B cell (primary cell): ENCODE measurements around the gene DCDC2C. TPM values are rescaled to one million over a fixed set of nuclear protein-coding genes. Genes with fewer than 3 reads are reported as not detected.

Experiments
- ATAC-seq: fragments of 200-7000 bp; cut with Tn5 transposase; one replicate; pipeline ENCODE4 v1.10.0; 2021; ENCODE audit warnings: low read depth, mild to moderate bottlenecking, moderate number of reproducible peaks, moderate library complexity
- CTCF ChIA-PET: fragments of 350-600 bp; sonication (Branson Sonifier 250); formaldehyde crosslinking; loops from one replicate; lab custom pipeline; 2021; ENCODE audit warnings: antibody characterized with exemption, inconsistent platforms; lab: Charles Lee
- POLR2A ChIA-PET: fragments of 350-600 bp; sonication (Branson Sonifier 250); formaldehyde crosslinking; loops from one replicate; lab custom pipeline; 2021; ENCODE audit warnings: antibody characterized with exemption; lab: Charles Lee
- DNase-seq: peaks from one replicate; pipeline ENCODE4 v3.0.0; 2013
- H2AFZ ChIP-seq: 2 replicates; pipeline ENCODE4 v1.6.1; 2012; ENCODE audit warnings: mild to moderate bottlenecking, low read depth, low read length; ENCODE audit not compliant: insufficient read depth, poor library complexity, severe bottlenecking
- H3K27ac ChIP-seq, 2 donors: 1 replicate in 1 of 2; 2 replicates in 1 of 2; pipeline ENCODE4 v1.5.1; 2012 to 2013; ENCODE audit warnings: low read length in 2 of 2, mild to moderate bottlenecking in 2 of 2, moderate library complexity in 1 of 2
- H3K27me3 ChIP-seq, 4 experiments: fragments of 200-600 bp in 1 of 4; sonication (generic) in 1 of 4; replicated peaks in 1 of 4; 1 replicate in 2 of 4; 2 replicates in 2 of 4; pipeline versions ENCODE4 v1.6.1 to v1.7.0; 2013 to 2016; ENCODE audit warnings: low read length in 3 of 4, mild to moderate bottlenecking in 2 of 4, mixed read lengths in 1 of 4, moderate library complexity in 1 of 4; ENCODE audit not compliant: insufficient read depth in 4 of 4, control insufficient read depth in 3 of 4; ENCODE audit errors: control extremely low read depth in 1 of 4
- H3K36me3 ChIP-seq, 2 experiments: replicated peaks in 1 of 2; 1 replicate in 1 of 2; 2 replicates in 1 of 2; pipeline versions ENCODE4 v1.6.1 to v1.7.1; 2013; ENCODE audit warnings: low read length in 1 of 2; ENCODE audit not compliant: insufficient read depth in 2 of 2, control insufficient read depth in 1 of 2; ENCODE audit errors: control extremely low read depth in 1 of 2, extremely low read depth in 1 of 2
- H3K4me1 ChIP-seq, 2 donors: fragments of 200-600 bp in 1 of 2; sonication (generic) in 1 of 2; 1 replicate in 1 of 2; 2 replicates in 1 of 2; pipeline versions ENCODE4 v1.5.1 to v1.6.1; 2013 to 2017; ENCODE audit warnings: low read length in 2 of 2; ENCODE audit not compliant: control insufficient read depth in 2 of 2, insufficient read depth in 2 of 2
- H3K4me2 ChIP-seq: replicated peaks from 2 replicates; pipeline ENCODE3; 2012; ENCODE audit warnings: mild to moderate bottlenecking, low read depth, low read length; ENCODE audit not compliant: poor library complexity, severe bottlenecking
- H3K4me3 ChIP-seq, 5 experiments: fragments of 200-600 bp in 1 of 5; sonication (generic) in 1 of 5; 1 replicate in 3 of 5; 2 replicates in 2 of 5; pipeline versions ENCODE4 v1.5.1 to v1.7.0; 2011 to 2016; ENCODE audit warnings: low read length in 4 of 5, mild to moderate bottlenecking in 4 of 5, low read depth in 2 of 5, control low read depth in 1 of 5, moderate library complexity in 1 of 5; ENCODE audit not compliant: insufficient read depth in 1 of 5; ENCODE audit errors: control extremely low read depth in 1 of 5, extremely low read depth in 1 of 5
- H3K79me2 ChIP-seq: fragments of 200-600 bp; sonication (generic); one replicate; pipeline ENCODE4 v1.6.0; 2016; ENCODE audit warnings: low read length; ENCODE audit not compliant: control insufficient read depth, insufficient read depth
- H3K9ac ChIP-seq: fragments of 200-600 bp; sonication (generic); 2 replicates; pipeline ENCODE4 v1.6.1; 2017; ENCODE audit warnings: mild to moderate bottlenecking, low read length, moderate library complexity
- H3K9me3 ChIP-seq, 3 donors: one replicate each; pipeline versions ENCODE4 v1.6.1 to v1.7.1; 2013; ENCODE audit warnings: low read length in 2 of 3; ENCODE audit not compliant: control insufficient read depth in 2 of 3, insufficient read depth in 1 of 3; ENCODE audit errors: control extremely low read depth in 1 of 3
- H4K20me1 ChIP-seq: 2 replicates; pipeline ENCODE4 v1.6.0; 2012; ENCODE audit warnings: mild to moderate bottlenecking, low read length; ENCODE audit not compliant: insufficient read depth, control insufficient read depth, poor library complexity, severe bottlenecking
- H3K27ac Mint-ChIP-seq: one replicate; pipeline ENCODE4 v1.8.0; 2021; ENCODE audit warnings: mixed read lengths
- H3K27me3 Mint-ChIP-seq: one replicate; pipeline ENCODE4 v1.8.0; 2021; ENCODE audit warnings: mixed read lengths
- H3K4me1 Mint-ChIP-seq: one replicate; pipeline ENCODE4 v1.8.0; 2021; ENCODE audit warnings: mixed read lengths
- H3K4me3 Mint-ChIP-seq: one replicate; pipeline ENCODE4 v1.8.0; 2021; ENCODE audit warnings: mixed read lengths
- H3K9me3 Mint-ChIP-seq: one replicate; pipeline ENCODE4 v1.8.0; 2022; ENCODE audit warnings: mixed read lengths; ENCODE audit not compliant: insufficient read depth
- EZH2 ChIP-seq: IDR thresholded peaks from 2 replicates; pipeline ENCODE4 v1.6.1; 2012; ENCODE audit warnings: borderline replicate concordance, low read depth, mild to moderate bottlenecking, moderate library complexity, low read length; ENCODE audit not compliant: insufficient read depth, poor library complexity, severe bottlenecking
- WGBS: methylation state at CpG from one replicate; pipeline ENCODE4 v1.1.5; 2013; ENCODE audit warnings: missing lambda C conversion rate; ENCODE audit not compliant: insufficient coverage; 5-methylcytosine and 5-hydroxymethylcytosine counted together
- intact Hi-C: fragments of 100-400 bp; cut with micrococcal nuclease; formaldehyde crosslinking; loops from one replicate; pipeline ENCODE4 v1.10.0; 2022
- polyA plus RNA-seq: library from polyadenylated mRNA; depleted of rRNA; stranded (reverse); fragments of >200 nt; gene quantifications from 2 replicates; pipeline ENCODE4 v1.2.3, GENCODE V29; 2012
- total RNA-seq, 2 donors: library from RNA; stranded (reverse); fragments of 120-200 nt in 1 of 2; gene quantifications; 1 replicate in 1 of 2; 2 replicates in 1 of 2; pipeline versions ENCODE4 v1.2.3 to v1.2.4, GENCODE V29; 2013 to 2022
- TF ChIP-seq, protein P1 (sequence below): fragments of 200-600 bp; IDR thresholded peaks from one replicate; pipeline ENCODE4 v1.8.0; 2022; ENCODE audit warnings: antibody characterized with exemption, mild to moderate bottlenecking

DCDC2C gene
- total and polyA plus RNA-seq, 2 donors (not counting 1 experiment from before 2014, with no cell fraction given), result not detected

DNA sequence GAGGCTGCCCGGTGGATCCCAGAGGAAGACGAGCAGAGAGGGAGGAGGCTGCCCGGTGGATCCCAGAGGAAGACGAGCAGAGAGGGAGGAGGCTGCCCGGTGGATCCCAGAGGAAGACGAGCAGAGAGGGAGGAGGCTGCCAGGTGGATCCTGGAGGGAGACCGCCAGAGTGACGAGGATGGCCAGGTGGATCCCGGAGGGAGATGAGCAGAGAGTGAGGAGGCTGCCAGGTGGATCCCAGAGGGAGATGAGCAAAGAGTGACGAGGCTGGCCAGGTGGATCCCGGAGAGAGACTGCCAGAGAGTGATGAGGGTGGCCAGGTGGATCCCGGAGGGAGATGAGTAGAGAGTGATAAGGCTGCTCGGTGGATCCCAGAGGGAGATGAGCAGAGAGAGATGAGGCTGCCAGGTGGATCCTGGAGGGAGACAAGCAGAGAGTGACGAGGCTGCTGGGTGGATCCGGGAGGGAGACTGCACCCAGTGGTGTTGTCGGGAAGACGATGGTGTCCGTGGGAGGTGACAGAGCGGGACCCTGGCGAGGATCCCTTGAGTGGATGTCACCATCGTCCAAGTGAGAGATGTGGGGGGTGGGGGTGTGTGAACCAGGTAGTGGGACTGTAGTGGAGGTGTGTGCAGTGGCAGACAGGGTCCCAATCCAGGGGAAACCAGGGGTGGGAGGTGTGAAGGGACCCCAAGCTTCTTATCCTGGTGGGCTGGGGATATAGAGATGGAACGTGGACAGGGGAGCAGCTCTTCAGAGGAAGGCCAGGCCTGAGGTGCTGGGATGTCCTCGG lies 22.3 kb downstream of the DCDC2C start:
- intact Hi-C loops, result no loop called here

DNA sequence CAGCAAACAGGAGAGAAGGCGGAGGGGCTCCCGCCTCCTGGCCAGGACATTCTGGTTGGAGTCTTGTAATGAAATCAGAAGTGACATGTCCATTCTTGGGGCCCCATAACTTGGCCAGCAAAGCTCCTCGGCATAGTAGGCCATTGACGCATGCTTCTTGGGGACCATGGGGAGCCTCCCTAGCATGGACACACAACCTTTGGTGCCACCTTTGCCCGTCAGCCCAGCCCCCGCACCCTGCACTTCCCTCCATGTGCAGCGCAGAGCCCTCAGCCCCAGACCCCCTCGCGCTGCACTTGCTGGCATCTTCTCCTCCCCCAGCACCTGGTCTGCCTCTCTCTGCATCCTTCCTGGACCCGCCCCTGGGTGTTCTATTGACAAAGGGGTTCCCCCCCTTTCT lies 23.1 kb downstream of the DCDC2C start:
- H3K79me2 ChIP-seq, result no peaks in the 10 kb centered on the region
- H3K9me3 Mint-ChIP-seq, result peaks cover 3% of the 10 kb centered on the region
- H3K27ac ChIP-seq, result no peak overlapping the region
- POLR2A ChIA-PET, result no interaction called here
- intact Hi-C loops, result no loop called here
- DNase-seq (no peak), ATAC-seq (no peak)
- H3K27me3 ChIP-seq, result peaks cover 0 to 6% (median 0%) of the 10 kb centered on the region in 4 experiments
- H3K36me3 ChIP-seq, result no peaks in the 10 kb centered on the region
- CTCF ChIA-PET, result interaction anchor here (0.6 kb wide), 1 partner anchor 65 kb away, joined by 3 read pairs; no protein-coding TSS in a partner anchor
- H4K20me1 ChIP-seq, result no peaks in the 10 kb centered on the region
- no peak overlapping the region for H2AFZ ChIP-seq
- TF ChIP-seq, protein P1, sequence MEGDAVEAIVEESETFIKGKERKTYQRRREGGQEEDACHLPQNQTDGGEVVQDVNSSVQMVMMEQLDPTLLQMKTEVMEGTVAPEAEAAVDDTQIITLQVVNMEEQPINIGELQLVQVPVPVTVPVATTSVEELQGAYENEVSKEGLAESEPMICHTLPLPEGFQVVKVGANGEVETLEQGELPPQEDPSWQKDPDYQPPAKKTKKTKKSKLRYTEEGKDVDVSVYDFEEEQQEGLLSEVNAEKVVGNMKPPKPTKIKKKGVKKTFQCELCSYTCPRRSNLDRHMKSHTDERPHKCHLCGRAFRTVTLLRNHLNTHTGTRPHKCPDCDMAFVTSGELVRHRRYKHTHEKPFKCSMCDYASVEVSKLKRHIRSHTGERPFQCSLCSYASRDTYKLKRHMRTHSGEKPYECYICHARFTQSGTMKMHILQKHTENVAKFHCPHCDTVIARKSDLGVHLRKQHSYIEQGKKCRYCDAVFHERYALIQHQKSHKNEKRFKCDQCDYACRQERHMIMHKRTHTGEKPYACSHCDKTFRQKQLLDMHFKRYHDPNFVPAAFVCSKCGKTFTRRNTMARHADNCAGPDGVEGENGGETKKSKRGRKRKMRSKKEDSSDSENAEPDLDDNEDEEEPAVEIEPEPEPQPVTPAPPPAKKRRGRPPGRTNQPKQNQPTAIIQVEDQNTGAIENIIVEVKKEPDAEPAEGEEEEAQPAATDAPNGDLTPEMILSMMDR, result no peak
- TF ChIP-seq EZH2, result no peak
- H3K4me3 ChIP-seq, result no peak overlapping the region
- H3K9ac ChIP-seq, result no peak overlapping the region
- WGBS, result 94% methylated on average over 7 of the region's 10 CpGs
- H3K4me1 Mint-ChIP-seq, result no peaks in the 10 kb centered on the region
- H3K4me1 ChIP-seq, result no peaks in the 10 kb centered on the region
- H3K27me3 Mint-ChIP-seq, result peaks cover 7% of the 10 kb centered on the region
- H3K4me3 Mint-ChIP-seq, result no peak overlapping the region
- peaks cover 0 to 4% (median 0%) of the 10 kb centered on the region in 3 donors for H3K9me3 ChIP-seq
- H3K27ac Mint-ChIP-seq, result no peak overlapping the region
- H3K4me2 ChIP-seq, result no peak overlapping the region

More for the DNA sequence above, 22.3 kb downstream of the DCDC2C start:
- peaks cover 0 to 4% (median 0%) of the 10 kb centered on the region in 3 donors for H3K9me3 ChIP-seq
- 85% methylated on average over 20 of the region's 23 CpGs for WGBS
- H3K27me3 Mint-ChIP-seq, result peaks cover 7% of the 10 kb centered on the region
- H3K4me1 Mint-ChIP-seq, result no peaks in the 10 kb centered on the region
- H2AFZ ChIP-seq, result no peak overlapping the region
- no peak overlapping the region for H3K9ac ChIP-seq
- POLR2A ChIA-PET, result no interaction called here
- no peaks in the 10 kb centered on the region for H3K79me2 ChIP-seq
- H3K4me3 ChIP-seq, result no peak overlapping the region
- H3K36me3 ChIP-seq, result no peaks in the 10 kb centered on the region
- TF ChIP-seq, protein P1, result no peak
- no peak for TF ChIP-seq EZH2
- H3K27me3 ChIP-seq, result peaks cover 0 to 6% (median 0%) of the 10 kb centered on the region in 4 experiments
- CTCF ChIA-PET, result no interaction called here
- H3K9me3 Mint-ChIP-seq, result peaks cover 3% of the 10 kb centered on the region
- no peak overlapping the region for H3K4me2 ChIP-seq
- no peak overlapping the region for H3K4me3 Mint-ChIP-seq
- no peak overlapping the region for H3K27ac Mint-ChIP-seq
- DNase-seq (no peak), ATAC-seq (no peak)
- no peaks in the 10 kb centered on the region for H4K20me1 ChIP-seq
- H3K27ac ChIP-seq, result no peak overlapping the region
- H3K4me1 ChIP-seq, result no peaks in the 10 kb centered on the region
